Measurements from ENCODE around the gene ACTL6B.

GRCh38 chr7:100696123-100696521 lies 39.9 kb upstream of the ACTL6B start:
- TF ChIP-seq CTCF (IDR thresholded peaks at IDR 0.05) (no peak), POLR2A (IDR thresholded peaks at IDR 0.05) (no peak)
